ENCODE measurements around the gene THOC5. TPM values are rescaled to one million over a fixed set of nuclear protein-coding genes. Genes with fewer than 3 reads are reported as not detected.
"Not testable (repeated sequence)": the region's sequence is repeated elsewhere in the genome, so short reads cannot be mapped to it uniquely, and the experiment has no call there.

Gene THOC5
- total RNA-seq, 1 donor from 2014 or later, result 42.4 TPM

GRCh38 chr22:29511126-29511862, 42.3 kb downstream of the THOC5 start:
- no peak for DNase-seq (ENCODE audit: low spot score)

GRCh38 chr22:29510542-29510941, 43.0 kb downstream of the THOC5 start:
- DNase-seq (ENCODE audit: low spot score), result no peak

GRCh38 chr22:29509815-29510214, 43.7 kb downstream of the THOC5 start:
- DNase-seq (ENCODE audit: low spot score), result no peak

- no peak for DNase-seq (ENCODE audit: low spot score)
These were observed 44.3 kb downstream of the THOC5 start for GRCh38 chr22:29509298-29509697.

GRCh38 chr22:29503811-29504372, 49.7 kb downstream of the THOC5 start:
- DNase-seq (ENCODE audit: low spot score), result peak; percentile 53

GRCh38 chr22:29499852-29500251, 53.7 kb downstream of the THOC5 start:
- no peak for DNase-seq (ENCODE audit: low spot score)

GRCh38 chr22:29493636-29494035, 59.9 kb downstream of the THOC5 start:
- DNase-seq (ENCODE audit: low spot score), result no peak

GRCh38 chr22:29491012-29491411, 62.5 kb downstream of the THOC5 start:
- no peak for DNase-seq (ENCODE audit: low spot score)

- not testable (repeated sequence) for DNase-seq (ENCODE audit: low spot score)
These were observed 64.3 kb downstream of the THOC5 start for GRCh38 chr22:29489127-29489780.

- DNase-seq (ENCODE audit: low spot score), result no peak
These were observed 66.1 kb downstream of the THOC5 start for GRCh38 chr22:29487426-29487986.

GRCh38 chr22:29485448-29485847, 68.1 kb downstream of the THOC5 start:
- no peak for DNase-seq (ENCODE audit: low spot score)

GRCh38 chr22:29484642-29485041, 68.9 kb downstream of the THOC5 start:
- DNase-seq (ENCODE audit: low spot score), result no peak

- DNase-seq (ENCODE audit: low spot score), result no peak
These were observed 70.3 kb downstream of the THOC5 start for GRCh38 chr22:29483254-29483653.

- no peak for DNase-seq (ENCODE audit: low spot score)
These were observed 70.8 kb downstream of the THOC5 start for GRCh38 chr22:29482726-29483125.

GRCh38 chr22:29482253-29482652, 71.3 kb downstream of the THOC5 start:
- DNase-seq (ENCODE audit: low spot score), result no peak

GRCh38 chr22:29481265-29482000, 72.1 kb downstream of the THOC5 start:
- no peak for DNase-seq (ENCODE audit: low spot score)

- DNase-seq (ENCODE audit: low spot score), result no peak
These were observed 72.9 kb downstream of the THOC5 start for GRCh38 chr22:29480512-29481264.

- DNase-seq (ENCODE audit: low spot score), result no peak
These were observed 73.4 kb downstream of the THOC5 start for GRCh38 chr22:29480262-29480511.

- DNase-seq (ENCODE audit: low spot score), result no peak
These were observed 73.9 kb downstream of the THOC5 start, which contains the start of gene NEFH for GRCh38 chr22:29479417-29480261. TSS of gene NEFH (plus strand) at chr22:29480218. CDS start at chr22:29480263, 45 bp downstream.

Measured in ureter (tissue), 1 donor.